ENCODE data around the gene MGST3. TPM values are rescaled to one million over a fixed set of nuclear protein-coding genes. Genes with fewer than 3 reads are reported as not detected.

Gene MGST3
- total RNA-seq, 1 donor from 2014 or later, result 133 TPM

GRCh38 chr1:165641231-165641987 lies 10.4 kb downstream of the MGST3 start:
- Mint-ChIP-seq H3K27ac (no peak overlapping the region), H3K9me3 (no peaks in the 10 kb centered on the region), H3K4me1 (ENCODE audit: unreplicated experiment) (peaks cover 16% of the 10 kb centered on the region), H3K27me3 (no peaks in the 10 kb centered on the region), H3K36me3 (peaks cover 5% of the 10 kb centered on the region), H3K4me3 (no peak overlapping the region)
- no peak for DNase-seq (ENCODE audit: extremely low spot score, unreplicated experiment)
- TF ChIP-seq CTCF (conservative IDR thresholded peaks at IDR 0.05), result no peak

- DNase-seq (ENCODE audit: extremely low spot score, unreplicated experiment), result no peak
- Mint-ChIP-seq H3K27me3 (no peaks in the 10 kb centered on the region), H3K27ac (no peak overlapping the region), H3K36me3 (peaks cover 5% of the 10 kb centered on the region), H3K4me1 (ENCODE audit: unreplicated experiment) (no peaks in the 10 kb centered on the region), H3K9me3 (no peaks in the 10 kb centered on the region), H3K4me3 (no peak overlapping the region)
- TF ChIP-seq CTCF (conservative IDR thresholded peaks at IDR 0.05), result no peak
Measured at GRCh38 chr1:165644064-165644735, 13.2 kb downstream of the MGST3 start.

- no peak overlapping the region for H3K4me3 Mint-ChIP-seq
- DNase-seq (ENCODE audit: extremely low spot score, unreplicated experiment), result no peak
- H3K36me3 Mint-ChIP-seq, result no peaks in the 10 kb centered on the region
Measured at GRCh38 chr1:165645654-165646366, 14.8 kb downstream of the MGST3 start.

GRCh38 chr1:165647517-165647916 lies 16.5 kb downstream of the MGST3 start:
- peaks cover 4% of the 10 kb centered on the region for H3K36me3 Mint-ChIP-seq
- no peaks in the 10 kb centered on the region for H3K4me1 Mint-ChIP-seq (ENCODE audit: unreplicated experiment)
- no peaks in the 10 kb centered on the region for H3K9me3 Mint-ChIP-seq
- H3K27ac Mint-ChIP-seq, result no peak overlapping the region
- H3K4me3 Mint-ChIP-seq, result no peak overlapping the region
- no peak for DNase-seq (ENCODE audit: extremely low spot score, unreplicated experiment)
- no peak for TF ChIP-seq CTCF (conservative IDR thresholded peaks at IDR 0.05)
- no peaks in the 10 kb centered on the region for H3K27me3 Mint-ChIP-seq

More at GRCh38 chr1:165645654-165646366, 14.8 kb downstream of the MGST3 start:
- H3K27ac Mint-ChIP-seq, result peak overlapping the region; percentile 39
- no peaks in the 10 kb centered on the region for H3K27me3 Mint-ChIP-seq
- no peaks in the 10 kb centered on the region for H3K4me1 Mint-ChIP-seq (ENCODE audit: unreplicated experiment)
- TF ChIP-seq CTCF (conservative IDR thresholded peaks at IDR 0.05), result no peak
- H3K9me3 Mint-ChIP-seq, result no peaks in the 10 kb centered on the region

GRCh38 chr1:165647970-165648369 lies 16.9 kb downstream of the MGST3 start:
- no peak for DNase-seq (ENCODE audit: extremely low spot score, unreplicated experiment)
- H3K4me1 Mint-ChIP-seq (ENCODE audit: unreplicated experiment), result no peaks in the 10 kb centered on the region
- H3K27me3 Mint-ChIP-seq, result no peaks in the 10 kb centered on the region
- H3K36me3 Mint-ChIP-seq, result peaks cover 6% of the 10 kb centered on the region
- H3K4me3 Mint-ChIP-seq, result no peak overlapping the region
- no peaks in the 10 kb centered on the region for H3K9me3 Mint-ChIP-seq
- H3K27ac Mint-ChIP-seq, result no peak overlapping the region
- no peak for TF ChIP-seq CTCF (conservative IDR thresholded peaks at IDR 0.05)
